Hematopoietic multipotent progenitor cell (in vitro differentiated cells): ENCODE results near the gene SATB1. TPM values are rescaled to one million over a fixed set of nuclear protein-coding genes. Genes with fewer than 3 reads are reported as not detected.
"Not testable (repeated sequence)": the region's sequence is repeated elsewhere in the genome, so short reads cannot be mapped to it uniquely, and the experiment has no call there.

ENCODE experiments used
- DNase-seq, 3 donors: peaks; one replicate each; pipeline ENCODE4 v3.0.0-alpha.2; 2011 to 2015; ENCODE audit warnings: low read depth in 2 of 3, low spot score in 2 of 3
- total RNA-seq: library from RNA; depleted of rRNA; stranded (reverse); fragments of >200 nt; gene quantifications from one replicate; pipeline ENCODE4 v1.2.3, GENCODE V29; 2012

SATB1 gene
- 141 TPM for total RNA-seq

DNA sequence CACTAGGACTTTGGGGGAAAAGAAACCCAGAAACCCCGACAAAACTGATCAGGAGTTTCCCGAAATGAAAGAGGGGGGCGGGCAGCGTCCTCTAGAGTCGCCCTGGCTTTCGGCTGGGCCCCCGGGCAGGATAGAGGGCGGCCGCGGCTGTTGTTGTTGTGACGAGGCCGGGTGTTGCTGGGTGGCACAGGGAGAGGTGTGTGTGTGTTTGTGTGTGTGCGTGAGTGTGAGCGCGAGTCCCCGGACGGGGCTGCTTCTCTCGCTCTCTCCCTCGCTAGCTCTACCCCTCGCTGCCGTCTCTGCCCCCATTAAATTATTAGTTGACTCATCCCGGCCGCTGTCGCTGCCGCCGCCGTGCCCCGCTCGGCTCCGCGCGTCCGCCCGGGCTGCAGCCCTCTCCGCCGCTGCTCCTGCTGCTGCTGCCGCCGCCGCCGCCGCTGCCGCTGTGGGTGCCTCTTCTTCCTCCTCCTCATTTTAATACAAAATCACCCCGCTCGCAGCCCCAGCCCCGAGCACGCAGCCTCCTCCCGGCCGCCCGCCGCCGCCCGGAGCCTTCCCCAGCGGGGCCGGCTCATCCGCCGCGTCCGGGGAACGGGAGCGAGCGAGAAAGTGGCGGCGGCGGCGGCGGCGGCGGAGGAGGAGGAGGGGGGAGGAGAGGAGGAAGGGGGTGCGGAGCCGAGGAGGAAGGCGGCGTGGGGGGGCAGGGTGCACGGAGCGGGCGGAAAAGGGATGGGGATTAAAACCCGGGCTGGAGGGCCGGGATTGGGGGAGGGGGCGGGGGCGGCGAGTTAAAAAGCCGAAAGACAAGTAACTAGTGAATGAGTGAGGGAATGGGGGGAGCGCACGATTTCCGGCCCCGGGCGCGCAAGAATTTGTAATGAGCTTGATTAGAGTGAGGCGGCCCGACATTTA is at the start of gene SATB1:
Gene SATB1, minus strand, starts transcription at position 611 of the 912 bp plus-strand sequence. CDS start 4,372 bp downstream, outside the sequence.
- peak in 2 of 3 donors; percentile 71 to 77 for DNase-seq

DNA sequence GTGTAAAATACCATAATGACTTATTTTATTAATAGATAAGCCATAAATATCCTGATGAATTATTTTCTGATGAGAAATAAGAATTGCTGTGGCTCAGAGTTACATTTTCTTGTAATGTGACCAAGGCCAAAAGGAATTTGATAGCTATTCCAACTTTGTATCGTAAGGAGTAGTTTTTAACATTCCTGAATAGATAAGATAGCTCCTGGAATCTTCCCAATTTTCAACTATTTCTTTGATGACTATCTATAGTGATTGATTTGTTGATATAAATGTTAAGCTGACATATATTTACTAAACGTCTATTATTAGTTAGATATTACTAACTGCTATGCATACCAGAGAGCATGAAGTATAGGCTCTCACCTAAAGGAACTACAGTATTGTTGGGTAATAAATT is 49.1 kb upstream of the SATB1 start:
- DNase-seq: no peak

DNA sequence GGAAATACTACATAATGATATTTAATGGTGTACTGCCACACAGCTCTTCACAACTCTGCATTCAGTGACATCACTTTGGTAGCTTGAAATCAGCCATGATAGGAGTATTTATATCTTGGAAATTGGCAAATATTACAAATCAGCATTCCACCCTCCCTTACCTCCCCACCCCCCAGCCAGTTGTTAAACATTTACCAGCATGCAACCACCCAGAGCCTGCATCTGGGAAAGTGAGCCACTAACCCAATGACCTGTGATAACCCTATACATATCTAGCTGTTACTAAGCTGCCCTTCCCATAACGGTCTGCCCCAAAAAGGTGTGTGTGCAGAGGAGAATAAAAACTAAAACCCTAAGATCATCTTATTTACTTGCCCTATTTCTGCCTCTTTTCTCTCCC is 44.6 kb upstream of the SATB1 start:
- DNase-seq: no peak

DNA sequence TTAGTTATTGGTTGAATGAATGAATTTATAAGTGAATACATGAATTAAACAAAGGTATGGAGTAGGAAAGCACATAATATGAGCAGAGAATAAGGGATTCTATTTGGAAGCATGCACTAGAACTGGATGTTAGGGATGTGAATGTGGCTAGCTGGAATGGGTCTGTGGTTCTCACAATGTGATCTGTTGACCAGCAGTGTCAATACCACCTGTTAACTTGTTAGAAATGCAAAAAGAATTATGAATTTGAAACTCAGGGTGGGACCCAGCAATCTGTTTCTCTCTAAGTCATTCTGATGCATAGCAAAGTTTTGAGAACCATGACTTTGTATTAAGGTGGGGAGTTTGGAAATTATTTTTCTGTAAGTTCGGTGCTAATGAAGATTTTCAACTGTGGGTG is 41.0 kb upstream of the SATB1 start:
- no peak for DNase-seq

DNA sequence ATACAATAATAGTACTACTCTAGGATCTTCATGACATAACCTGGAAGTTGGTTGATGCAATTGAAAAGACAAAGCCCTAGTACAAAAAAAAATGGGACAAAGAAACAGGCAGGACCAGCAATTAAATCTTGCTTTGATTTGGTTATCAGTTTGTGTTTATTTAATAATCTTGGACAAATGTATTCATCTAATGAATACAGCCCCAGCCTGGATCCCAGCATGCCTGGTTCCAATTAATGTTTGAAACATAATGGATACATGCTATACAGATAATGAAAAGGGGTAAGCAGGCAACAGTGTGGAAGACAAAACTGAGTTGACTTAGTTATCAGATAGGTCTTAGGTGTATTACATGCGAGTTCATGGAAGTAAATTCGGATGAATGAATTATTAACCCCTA is 29.6 kb upstream of the SATB1 start:
- no peak for DNase-seq

DNA sequence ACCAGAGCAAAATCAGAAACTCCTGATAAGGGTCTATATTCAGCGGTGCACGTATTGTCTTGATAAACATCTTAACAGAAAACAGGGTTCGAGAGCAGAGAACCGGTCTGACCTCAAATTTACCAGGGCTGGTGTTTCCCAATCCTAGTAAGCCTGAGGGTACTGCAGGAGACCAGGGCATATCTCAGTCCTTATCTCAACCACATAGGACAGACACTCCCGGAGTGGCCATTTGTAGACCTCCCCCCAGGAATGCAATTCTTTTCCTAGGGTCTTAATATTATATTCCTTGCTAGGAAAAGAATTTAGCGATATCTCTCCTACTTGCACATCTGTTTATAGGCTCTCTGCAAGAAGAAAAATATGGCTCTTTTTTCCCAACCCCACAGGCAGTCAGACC is 24.5 kb upstream of the SATB1 start:
- not testable (repeated sequence) for DNase-seq

DNA sequence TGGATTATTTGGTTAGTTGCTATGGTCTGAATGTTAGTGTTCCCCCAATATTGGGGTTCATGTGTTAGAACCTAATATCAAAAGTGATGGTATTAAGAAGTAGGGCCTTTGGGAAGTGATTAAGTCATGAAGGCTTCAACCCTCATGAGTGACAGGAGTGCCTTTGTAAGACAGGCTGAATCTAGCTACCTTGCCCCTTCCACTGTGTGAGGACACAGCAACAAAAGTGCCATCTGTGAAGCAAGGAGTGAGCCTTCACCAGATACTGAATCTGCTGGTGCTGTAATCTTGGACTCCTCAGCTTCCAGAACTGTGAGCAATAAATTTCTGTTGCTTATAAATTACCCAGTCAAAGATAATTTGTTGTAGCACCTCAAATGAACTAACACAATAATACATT is 22.6 kb upstream of the SATB1 start:
- no peak for DNase-seq

DNA sequence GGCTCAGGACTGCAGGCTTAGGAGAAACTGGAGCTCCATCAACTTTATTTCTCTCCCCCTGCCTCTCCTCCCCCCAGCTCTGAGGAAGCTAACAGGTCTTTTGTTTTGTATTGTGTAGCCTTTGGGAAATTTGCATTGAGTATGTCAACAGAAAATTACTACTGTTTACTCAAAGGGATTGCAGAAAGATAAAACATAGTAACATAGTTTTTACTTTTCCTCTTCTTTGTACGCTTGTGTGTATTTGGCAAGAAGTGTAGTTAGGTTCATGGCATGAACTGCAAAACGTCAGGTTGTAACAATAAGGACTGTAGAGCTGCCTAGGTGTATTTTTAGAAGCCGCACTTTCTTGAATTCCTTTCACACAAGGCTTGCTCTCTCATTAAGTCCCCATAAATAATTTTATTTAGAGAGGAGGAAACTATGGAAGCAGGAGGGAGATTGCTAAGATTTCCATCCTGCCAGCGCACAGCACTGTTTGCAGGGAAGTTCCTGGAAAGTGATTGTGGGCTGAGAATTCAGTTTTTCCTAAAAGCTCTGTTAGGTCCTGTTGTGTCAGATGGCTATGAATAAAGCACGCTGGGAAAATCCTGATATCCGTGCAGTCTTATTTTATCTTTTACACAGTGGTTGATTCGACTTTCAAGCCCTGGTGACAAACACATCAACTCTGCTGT is 21.1 kb upstream of the SATB1 start:
- no peak for DNase-seq

DNA sequence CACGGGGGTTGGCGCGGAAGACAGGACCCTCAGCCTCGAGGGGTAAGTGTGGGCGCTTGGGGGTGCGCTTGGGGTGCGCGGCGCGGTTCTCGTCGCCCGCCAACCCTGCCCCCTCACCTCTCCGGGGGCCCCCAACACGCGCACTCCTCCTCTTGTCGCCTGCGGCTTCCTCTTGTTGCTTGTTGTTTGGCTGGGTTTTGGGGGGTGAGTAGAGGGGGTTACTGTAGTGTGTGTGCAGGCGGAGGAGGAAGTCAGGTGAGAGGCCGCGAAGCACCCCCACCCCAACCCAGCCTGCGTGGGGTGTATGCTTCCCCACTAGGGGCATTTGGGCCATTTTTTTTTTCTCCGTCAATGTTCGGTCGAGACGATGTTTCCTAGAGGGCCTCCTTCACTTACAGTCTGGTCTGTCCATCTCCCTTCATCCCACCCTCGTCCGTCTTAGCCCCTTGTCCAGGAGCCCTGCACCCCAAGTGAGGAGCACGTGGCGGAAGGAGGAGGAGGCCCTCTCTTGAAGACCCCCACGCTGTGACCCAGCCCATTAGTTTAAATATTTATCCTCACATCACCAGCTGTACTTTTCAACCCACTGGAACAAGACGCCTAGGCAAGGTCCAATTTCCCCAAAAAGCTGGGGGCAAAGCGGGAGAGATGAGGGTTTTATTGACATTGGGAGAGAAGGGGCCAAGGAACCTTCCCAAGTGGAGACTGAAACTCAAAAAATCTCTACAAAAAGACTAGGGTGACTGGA is 20.4 kb upstream of the SATB1 start:
- peak in 2 of 3 donors; percentile 87 to 94 for DNase-seq

DNA sequence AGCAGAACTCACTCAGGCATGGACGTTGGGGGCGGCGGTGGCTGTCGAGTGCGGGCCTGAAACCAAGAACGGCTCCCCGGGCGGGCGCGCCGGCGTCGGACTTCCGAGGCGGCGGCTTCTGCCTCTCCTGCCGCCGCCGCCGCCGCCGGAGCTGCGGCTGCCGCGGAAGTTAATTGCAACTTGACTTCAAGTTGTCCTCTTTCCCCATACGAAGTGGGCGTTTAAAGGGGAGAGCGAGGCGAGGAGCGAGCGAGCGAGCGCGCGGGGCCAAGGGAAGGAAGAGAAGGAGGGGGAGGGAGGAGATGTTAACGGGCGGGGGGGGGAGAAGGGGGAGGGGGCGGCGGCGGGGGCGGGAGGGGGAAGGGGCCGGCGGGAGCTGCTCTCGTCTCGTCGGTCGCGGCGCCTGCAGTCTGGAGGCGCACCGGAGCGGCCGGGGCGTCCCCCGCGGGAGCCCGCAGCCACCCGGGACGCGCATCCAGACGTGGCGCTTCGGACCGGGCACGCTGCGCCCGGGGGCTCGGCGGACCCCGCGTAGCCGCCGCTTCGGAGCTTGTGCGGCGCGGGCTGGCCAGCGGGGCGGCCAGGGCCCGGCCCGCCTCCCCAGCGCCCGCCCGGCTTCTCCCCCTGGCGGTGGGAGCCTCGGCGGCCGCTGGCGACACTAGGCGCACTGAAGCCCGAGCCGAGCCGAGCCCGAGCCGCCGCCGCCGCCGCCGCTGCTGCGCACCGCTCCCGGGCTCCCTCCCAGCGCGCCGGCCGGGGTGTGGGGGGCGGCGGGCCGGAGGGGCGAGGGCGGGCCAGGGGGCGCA is 19.7 kb upstream of the SATB1 start:
- peak; percentile 71 to 90 (median 79) for DNase-seq

DNA sequence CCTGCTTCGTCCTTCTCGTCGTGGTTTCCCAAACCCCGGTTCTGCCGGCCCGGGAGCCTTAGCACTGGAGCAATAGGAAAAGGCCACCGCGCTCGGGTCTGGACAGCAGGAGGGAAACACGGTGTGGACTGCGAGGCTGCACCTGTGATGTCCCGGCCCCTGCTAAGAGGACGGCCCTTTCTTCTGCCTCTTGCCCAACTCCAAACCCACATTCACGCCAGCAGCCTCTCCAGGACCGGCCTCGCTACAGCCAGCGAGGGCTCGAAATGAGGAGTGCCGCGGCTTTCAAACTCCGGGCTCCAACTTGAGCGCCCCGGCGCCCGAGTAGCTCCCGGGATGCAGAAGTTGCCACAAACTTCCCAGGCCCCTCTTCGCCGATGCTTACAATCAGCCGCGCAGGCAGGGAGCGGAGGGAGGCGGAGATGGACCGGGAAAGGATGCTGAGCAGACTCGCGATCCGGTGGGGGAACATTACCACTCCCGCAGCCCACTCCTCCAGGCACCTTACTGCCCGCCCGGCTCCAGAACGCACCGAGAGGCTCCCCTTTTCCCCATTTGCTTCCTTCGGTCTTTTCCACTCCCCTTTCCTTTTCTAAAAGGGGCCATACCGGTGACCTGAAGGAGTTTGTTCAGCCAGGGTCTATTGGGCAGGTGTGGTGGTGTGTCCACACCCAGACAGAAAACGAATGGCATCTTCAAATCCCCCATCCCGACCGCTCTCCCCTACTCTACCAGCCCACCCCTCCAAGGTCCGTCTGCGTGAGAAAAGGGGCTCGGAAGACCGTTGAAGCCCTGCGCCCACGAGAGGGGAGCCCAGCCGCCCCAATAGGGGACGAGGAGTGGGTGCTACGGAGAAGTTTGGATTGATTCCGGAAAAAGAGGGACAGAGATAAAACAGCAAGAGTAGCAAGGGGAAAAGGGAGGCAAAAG is 18.8 kb upstream of the SATB1 start:
- DNase-seq: no peak

DNA sequence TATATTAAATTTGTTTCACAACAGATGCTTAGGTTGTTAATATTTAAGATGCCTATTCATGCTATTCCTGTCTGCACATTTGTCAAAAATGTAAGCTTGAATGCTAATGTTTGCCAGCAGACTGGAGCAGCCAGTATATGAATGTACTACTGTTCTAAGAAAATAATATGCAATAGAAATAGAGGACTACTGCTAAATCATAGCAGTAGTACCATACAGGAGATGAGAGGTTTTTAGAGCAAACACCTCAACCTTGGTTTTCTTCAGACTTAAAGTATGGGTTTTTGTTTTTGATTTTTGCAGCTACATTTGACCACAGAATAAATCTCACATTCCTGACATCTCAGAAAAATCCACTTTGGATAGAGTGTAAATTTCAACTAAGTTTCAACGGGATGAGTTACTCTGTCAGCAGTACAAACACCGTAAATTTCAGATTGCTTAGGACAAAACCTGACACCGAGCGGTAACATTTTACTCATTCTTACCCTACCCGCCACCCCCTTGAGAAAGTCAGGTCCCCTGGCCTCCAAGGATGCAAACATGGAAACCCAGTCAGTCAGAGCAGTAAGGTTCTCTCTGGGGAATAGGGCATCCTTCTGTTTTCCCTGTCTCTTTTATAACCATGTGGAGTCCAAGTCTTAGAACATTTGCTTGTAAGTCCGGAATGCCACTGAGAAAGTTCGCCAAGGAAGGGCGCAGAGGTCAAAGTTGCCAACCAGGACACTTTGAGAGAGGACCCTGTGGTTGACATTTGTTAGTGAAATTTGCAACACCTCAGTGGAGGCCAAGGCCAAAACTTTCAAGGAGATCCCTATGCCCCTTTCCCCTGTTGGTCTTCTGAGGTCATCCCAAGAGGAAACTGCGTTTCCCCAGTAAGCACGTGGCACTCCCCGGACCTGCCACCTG is 17.9 kb upstream of the SATB1 start:
- no peak for DNase-seq

DNA sequence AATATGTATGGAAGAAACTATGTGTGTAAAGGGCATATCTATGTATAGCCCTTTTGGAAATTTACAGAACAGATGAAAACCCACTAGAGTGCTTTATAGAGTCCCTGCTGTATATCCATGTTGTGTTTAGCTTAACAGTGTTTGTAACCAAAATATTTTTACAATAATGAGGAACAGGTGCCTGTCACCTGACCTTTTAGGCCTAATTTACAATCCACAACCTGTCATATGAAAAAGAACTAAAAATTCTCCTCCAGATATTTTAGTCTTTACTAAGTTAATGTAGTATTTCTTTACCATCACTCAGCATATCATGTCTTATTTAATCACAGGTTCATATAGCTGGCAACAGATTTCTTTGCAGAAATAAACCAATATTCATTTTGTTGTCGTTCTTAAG is 16.4 kb upstream of the SATB1 start:
- no peak for DNase-seq

DNA sequence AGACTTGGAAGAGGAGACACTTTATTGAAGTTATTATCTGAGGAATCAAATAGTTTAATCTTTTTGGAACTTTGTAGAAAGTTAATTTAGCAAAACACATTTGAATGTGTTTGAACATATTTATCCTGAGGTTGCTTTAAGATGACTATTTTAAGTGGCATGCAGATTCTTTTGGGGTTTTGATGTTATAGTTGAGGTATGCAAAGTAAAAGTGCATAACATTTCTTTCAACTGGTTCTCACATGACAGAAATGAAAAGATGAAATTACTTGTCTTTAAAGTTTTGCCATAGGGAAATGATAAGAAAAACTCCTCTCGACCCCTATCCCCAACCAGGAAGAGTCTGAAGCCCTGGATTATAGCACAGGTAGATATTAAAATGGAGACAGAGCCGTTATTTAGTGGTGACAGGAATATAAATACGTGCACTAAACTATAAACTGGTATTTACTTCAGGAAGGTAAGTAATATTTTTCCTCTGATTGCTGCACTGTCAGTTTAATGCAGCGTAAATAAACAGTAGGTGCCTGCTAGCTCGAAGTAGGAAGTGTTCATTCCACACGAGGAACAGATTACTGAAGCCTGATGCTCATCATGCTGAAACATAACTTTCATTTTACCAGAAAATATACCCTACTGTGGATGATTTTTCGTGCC is 15.1 kb upstream of the SATB1 start:
- no peak for DNase-seq

DNA sequence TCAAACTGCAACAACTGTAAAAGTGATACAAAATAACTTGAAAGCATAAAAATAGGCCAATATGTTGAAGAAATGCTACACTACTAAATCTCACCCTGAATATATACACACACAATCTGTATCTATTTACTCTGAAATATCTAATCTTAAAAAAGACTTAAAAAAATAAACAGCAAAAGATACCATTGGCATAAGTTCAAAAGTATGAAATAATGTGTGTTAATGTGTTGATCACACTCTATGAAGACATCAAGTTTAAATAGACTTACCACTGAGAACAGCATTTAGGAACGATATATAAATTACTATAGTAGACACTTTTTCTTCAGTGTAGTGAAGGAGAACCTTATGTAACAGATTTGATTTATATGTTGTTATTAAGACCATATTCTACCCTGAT is 14.1 kb upstream of the SATB1 start:
- no peak for DNase-seq

DNA sequence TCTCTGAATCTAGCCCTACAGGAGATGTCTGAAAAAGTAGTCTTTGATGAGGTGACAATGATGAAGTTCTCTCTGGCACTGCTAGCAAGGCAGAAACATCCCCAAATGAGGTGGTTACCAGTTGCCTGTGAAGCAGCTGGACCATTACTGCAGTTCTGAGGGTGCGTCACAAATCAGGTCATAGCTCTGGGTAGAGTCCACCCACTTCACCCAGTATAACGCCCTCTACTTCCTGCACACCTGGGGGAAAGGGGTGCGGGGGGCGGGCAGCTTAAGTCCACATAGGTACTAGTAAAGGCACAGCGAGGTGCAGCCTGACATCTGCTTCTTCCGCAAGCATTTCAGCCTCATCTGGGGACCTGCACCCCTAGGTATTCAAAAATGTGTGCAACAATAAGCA is 13.4 kb upstream of the SATB1 start:
- no peak for DNase-seq

DNA sequence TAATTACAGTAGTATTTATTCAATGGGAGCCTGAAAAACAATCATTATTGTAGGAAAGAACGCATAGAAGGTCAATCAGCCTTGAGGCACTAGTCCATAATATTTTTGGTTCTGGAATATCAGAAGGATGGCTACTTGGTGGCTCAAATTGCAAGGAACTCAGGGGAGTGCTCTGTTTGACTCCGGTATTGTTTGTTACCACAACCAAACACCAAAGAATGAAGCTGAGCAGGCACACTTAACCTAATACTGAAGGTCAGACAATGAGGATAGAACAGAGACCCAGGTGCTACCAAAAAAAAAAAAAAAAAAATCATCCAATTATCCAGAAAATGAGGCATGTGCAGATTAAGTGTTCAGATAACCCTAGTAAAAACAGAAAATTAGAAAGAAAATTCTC is 11.1 kb upstream of the SATB1 start:
- DNase-seq: no peak

DNA sequence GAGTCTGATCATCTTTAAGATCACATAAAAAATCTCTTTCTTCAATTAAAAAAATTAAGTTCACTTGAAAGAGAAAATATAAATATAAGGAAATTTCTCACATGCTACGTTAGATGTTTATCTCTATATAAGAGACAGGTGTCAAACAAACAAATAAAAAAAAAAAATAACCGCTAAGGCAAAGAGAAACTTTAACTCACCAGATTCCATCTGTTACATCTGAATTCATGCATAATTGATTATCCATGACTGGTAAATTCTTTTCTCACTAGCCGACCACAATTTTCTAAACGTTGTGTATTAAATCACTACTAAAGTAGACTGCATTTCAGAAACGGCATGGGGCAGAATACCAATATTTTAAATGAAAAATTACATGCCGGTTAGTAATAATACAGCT is 9.6 kb upstream of the SATB1 start:
- DNase-seq: no peak
